K562 (cell line): Measurements from ENCODE around the gene STK4. TPM values are rescaled to one million over a fixed set of nuclear protein-coding genes. Genes with fewer than 3 reads are reported as not detected.

ENCODE experiments used
- ATAC-seq: fragments of 200-7000 bp; cut with Tn5 transposase; 3 replicates; pipeline ENCODE4 v1.9.1; 2020; ENCODE audit warnings: moderate library complexity
- BruUV-seq: library from RNA; stranded (reverse); fragments of 400-500 nt; replicated peaks from 2 replicates; lab custom pipeline; 2021; lab: Mats Ljungman, UMichigan
- CTCF ChIA-PET: fragments of 300-600 bp; formaldehyde crosslinking; extraction: SDS; loops from one replicate; lab custom pipeline; 2021; ENCODE audit warnings: low intra/inter-chr PET ratio; lab: Yijun Ruan, JAX
- POLR2A ChIA-PET: fragments of 300-600, 350-650 bp; sonication (Branson Sonifier 250); formaldehyde crosslinking; extraction: SDS; loops from one replicate; lab custom pipeline; 2021; ENCODE audit warnings: antibody characterized with exemption, inconsistent platforms; lab: Yijun Ruan, JAX
- DNase-seq, 4 experiments: peaks; one replicate each; pipeline versions ENCODE4 v3.0.0 to v3.0.0-alpha.2; 2011 to 2018; ENCODE audit warnings: low spot score in 3 of 4, mixed read lengths in 3 of 4; ENCODE audit errors: extremely low read depth in 1 of 4
- FAIRE-seq: peaks from 2 replicates; lab custom pipeline; 2011; peaks lifted over from hg19 to GRCh38; lab: Jason Lieb, UNC
- H2AFZ ChIP-seq: 2 replicates; pipeline ENCODE4 v1.6.0; 2011; ENCODE audit warnings: low read depth, low read length, control low read depth, inconsistent platforms
- H3K27ac ChIP-seq: fragments of 200-600 bp; 3 replicates; pipeline ENCODE4 v1.8.0; 2011; ENCODE audit warnings: low read depth, mild to moderate bottlenecking, control low read depth, inconsistent platforms, low read length, moderate library complexity, mixed read lengths; ENCODE audit errors: extremely low read depth
- H3K27me3 ChIP-seq, 2 experiments: fragments of 300-600 bp in 1 of 2; 2 replicates in 1 of 2; 3 replicates in 1 of 2; pipeline versions ENCODE4 v1.6.0 to v1.8.0; 2011; ENCODE audit warnings: inconsistent platforms in 2 of 2, low read length in 2 of 2, mild to moderate bottlenecking in 1 of 2, mixed read lengths in 1 of 2, moderate library complexity in 1 of 2; ENCODE audit not compliant: control insufficient read depth in 2 of 2, insufficient read depth in 2 of 2
- H3K36me3 ChIP-seq: fragments of 300-600 bp; 3 replicates; pipeline ENCODE4 v1.8.0; 2011; ENCODE audit warnings: mild to moderate bottlenecking, low read length, inconsistent platforms; ENCODE audit not compliant: control insufficient read depth, insufficient read depth
- H3K4me1 ChIP-seq, 2 experiments: fragments of 200-600 bp in 1 of 2; replicated peaks in 1 of 2; 2 replicates in 1 of 2; 3 replicates in 1 of 2; pipeline versions ENCODE4 v1.5.1 to v1.8.0; 2011; ENCODE audit warnings: inconsistent platforms in 2 of 2, low read length in 2 of 2, mild to moderate bottlenecking in 1 of 2, mixed read lengths in 1 of 2, moderate library complexity in 1 of 2; ENCODE audit not compliant: control insufficient read depth in 2 of 2, insufficient read depth in 2 of 2
- H3K4me2 ChIP-seq: 2 replicates; pipeline ENCODE4 v1.6.1; 2011; ENCODE audit warnings: low read length, control low read depth, inconsistent platforms, mixed read lengths; ENCODE audit not compliant: insufficient read depth
- H3K4me3 ChIP-seq: fragments of 200-600 bp; sonication (generic), shearing (Covaris generic); 2 replicates; pipeline ENCODE4 v1.5.1; 2016; ENCODE audit warnings: control low read depth, inconsistent platforms
- H3K79me2 ChIP-seq: fragments of 200-600 bp; 3 replicates; pipeline ENCODE4 v1.8.0; 2011; ENCODE audit warnings: low read length, inconsistent platforms; ENCODE audit not compliant: control insufficient read depth, insufficient read depth
- H3K9ac ChIP-seq, 2 experiments: 2 replicates each; pipeline versions ENCODE4 v1.6.0 to v1.6.1; 2011; ENCODE audit warnings: low read depth in 2 of 2, low read length in 2 of 2, control low read depth in 1 of 2, inconsistent platforms in 1 of 2, mild to moderate bottlenecking in 1 of 2, mixed read lengths in 1 of 2; ENCODE audit not compliant: insufficient read depth in 1 of 2
- H3K9me1 ChIP-seq: one replicate; pipeline ENCODE4 v1.6.0; 2011; ENCODE audit warnings: inconsistent platforms, mild to moderate bottlenecking, low read length, moderate library complexity; ENCODE audit not compliant: control insufficient read depth, insufficient read depth
- H3K9me3 ChIP-seq: replicated peaks from 2 replicates; pipeline ENCODE4 v1.5.1; 2011; ENCODE audit warnings: low read depth, low read length, inconsistent platforms; ENCODE audit not compliant: control insufficient read depth, insufficient read depth
- H4K20me1 ChIP-seq: replicated peaks from 2 replicates; pipeline ENCODE4 v1.6.1; 2011; ENCODE audit warnings: low read length, inconsistent platforms, mixed read lengths; ENCODE audit not compliant: control insufficient read depth, insufficient read depth
- DEAF1 ChIP-seq: fragments of 450-650 bp; formaldehyde crosslinking; IDR thresholded peaks from 2 replicates; pipeline ENCODE4 v1.4.0; 2020; ENCODE audit warnings: mild to moderate bottlenecking, moderate library complexity
- RBM22 ChIP-seq: fragments of 200-400 bp; formaldehyde crosslinking; IDR thresholded peaks from 2 replicates; pipeline ENCODE4 v1.6.1; 2018; ENCODE audit warnings: low read length, low read depth; ENCODE audit not compliant: poor library complexity, severe bottlenecking
- TCFL5 ChIP-seq: fragments of 250-450 bp; sonication (Bioruptor Pico); conservative IDR thresholded peaks from 2 replicates; pipeline ENCODE4 v1.6.1; 2021; ENCODE audit warnings: mild to moderate bottlenecking, moderate library complexity, matching md5 sums
- ZNF280B ChIP-seq: fragments of 250-450 bp; sonication (Bioruptor Pico); IDR thresholded peaks from 2 replicates; pipeline ENCODE4 v1.5.1; 2021; ENCODE audit warnings: mild to moderate bottlenecking
- ZNF41 ChIP-seq: fragments of 250-450 bp; sonication (Bioruptor Pico); conservative IDR thresholded peaks from 2 replicates; pipeline ENCODE4 v1.4.0; 2020; ENCODE audit warnings: mild to moderate bottlenecking
- ZNF449 ChIP-seq: fragments of 250-450 bp; sonication (Bioruptor Pico); IDR thresholded peaks from 2 replicates; pipeline ENCODE4 v1.8.0; 2022; ENCODE audit warnings: moderate library complexity, mild to moderate bottlenecking, inconsistent platforms
- WGBS: fragments of 100-300 bp; shearing (Covaris generic); methylation state at CpG from one replicate; pipeline ENCODE4 v1.1.6; 2016; ENCODE audit warnings: low coverage, mixed read lengths; ENCODE audit not compliant: insufficient coverage; ENCODE audit errors: missing lambda C conversion rate; 5-methylcytosine and 5-hydroxymethylcytosine counted together
- in situ Hi-C: fragments of 300-500 bp; cut with MboI; formaldehyde crosslinking; loops from 4 replicates; pipeline ENCODE4 v1.15.0; 2018; ENCODE audit warnings: inconsistent platforms, mixed read lengths
- intact Hi-C: fragments of 100-400 bp; cut with micrococcal nuclease; formaldehyde crosslinking; loops from 2 replicates; pipeline ENCODE4 v1.14.2; 2022
- polyA plus RNA-seq, 8 experiments: library from polyadenylated mRNA; depleted of rRNA in 4 of 8; stranded (reverse) in 5 of 8; unstranded in 3 of 8; fragments of >200 nt; fragmentation: Nextera tagmentation in 2 of 8; fragmentation: Illumina TruSeq in 1 of 8; extraction: Ambion mirVana in 2 of 8; extraction: Trizol in 1 of 8; gene quantifications; 2 replicates each; pipeline versions ENCODE4 v1.2.1 to v1.2.3, GENCODE V29; 2011 to 2014; ENCODE audit warnings: inconsistent platforms in 1 of 8, missing spikeins in 1 of 8
- total RNA-seq, 7 experiments: library from RNA; depleted of rRNA in 6 of 7; stranded (reverse); fragments of >200 nt in 6 of 7; fragmentation: Illumina TruSeq in 2 of 7; extraction: Trizol in 2 of 7; gene quantifications; 2 replicates each; pipeline versions ENCODE4 v1.2.1 to v1.2.3, GENCODE V29; 2011 to 2021; ENCODE audit warnings: low replicate concordance in 1 of 7

Gene STK4
- total and polyA plus RNA-seq, 9 of the 15 experiments (the other 6 are each of a cell fraction or from before 2014, with no cell fraction given): 11.9 to 30.6 (median 22.2) TPM

- no peak for TF ChIP-seq DEAF1
- TF ChIP-seq, all 486 proteins: peak for 0
These were observed 98.5 kb downstream of the STK4 start (continued) for GRCh38 chr20:45064812-45065211.

- TF ChIP-seq RBM22 (no peak), ZNF41 (no peak), ZNF449 (no peak), TCFL5 (no peak), ZNF280B (no peak)
- DNase-seq: no peak
- no peak for ATAC-seq
- intact Hi-C loops (no loop called here), in situ Hi-C loops (no loop called here)
- no peak overlapping the region for H3K27ac ChIP-seq
- WGBS: 86% methylated on average over 7 of the region's 7 CpGs
- H3K79me2 ChIP-seq: no peaks in the 10 kb centered on the region
- H2AFZ ChIP-seq: no peak overlapping the region
- POLR2A ChIA-PET: interaction anchor here (1.5 kb wide), 1 partner anchor 26 kb away, joined by 4 read pairs; no protein-coding TSS in a partner anchor
- H3K4me1 ChIP-seq: peaks cover 2 to 10% of the 10 kb centered on the region in 2 experiments; a peak in 3 of 5 replicates
- no peak for FAIRE-seq
- no TSS peak for BruUV-seq
- H3K9me3 ChIP-seq: no peaks in the 10 kb centered on the region
- H3K36me3 ChIP-seq: peaks cover 18% of the 10 kb centered on the region
- no peak overlapping the region for H3K9ac ChIP-seq
- no peaks in the 10 kb centered on the region for H3K9me1 ChIP-seq
- no peaks in the 10 kb centered on the region for H3K27me3 ChIP-seq
- H3K4me3 ChIP-seq: no peak overlapping the region
- 0 out of 2 replicates have a peak, but pooled peaks cover 7% of the 10 kb centered on the region for H4K20me1 ChIP-seq
- CTCF ChIA-PET: no interaction called here
- no peak overlapping the region for H3K4me2 ChIP-seq
These were observed 100.1 kb downstream of the STK4 start for GRCh38 chr20:45066372-45066771.
